Tibial nerve (tissue), 4 donors: ENCODE data around the gene RHOJ. TPM values are rescaled to one million over a fixed set of nuclear protein-coding genes. Genes with fewer than 3 reads are reported as not detected.

ENCODE experiments used
- DNase-seq, 2 donors: peaks; one replicate each; pipeline ENCODE4 v3.0.0-alpha.2; 2019; ENCODE audit warnings: low spot score in 2 of 2
- H3K27ac ChIP-seq, 4 donors: fragments of 200-600 bp; sonication (generic) in 3 of 4; one replicate each; pipeline ENCODE4 v1.5.1; 2017 to 2019; ENCODE audit warnings: mild to moderate bottlenecking in 1 of 4
- H3K27me3 ChIP-seq, 2 donors: fragments of 200-600 bp; sonication (generic) in 1 of 2; one replicate each; pipeline versions ENCODE4 v1.5.1 to v1.6.0; 2017 to 2019
- H3K36me3 ChIP-seq, 3 donors: fragments of 200-600 bp; sonication (generic); one replicate each; pipeline ENCODE4 v1.5.1; 2018 to 2019
- H3K4me1 ChIP-seq, 4 donors: fragments of 200-600 bp; sonication (generic) in 3 of 4; one replicate each; pipeline ENCODE4 v1.5.1; 2017 to 2019
- H3K4me3 ChIP-seq, 4 donors: fragments of 200-600 bp; sonication (generic) in 3 of 4; one replicate each; pipeline ENCODE4 v1.5.1; 2017 to 2019; ENCODE audit warnings: mild to moderate bottlenecking in 1 of 4, moderate library complexity in 1 of 4
- H3K9me3 ChIP-seq, 4 donors: fragments of 200-600 bp; sonication (generic) in 3 of 4; one replicate each; pipeline ENCODE4 v1.5.1; 2017 to 2019
- CTCF ChIP-seq, 5 experiments: fragments of 200-600 bp in 3 of 5; fragments of 450-650 bp in 2 of 5; sonication (generic) in 3 of 5; IDR thresholded peaks; one replicate each; pipeline ENCODE4 v1.5.1; 2016 to 2019; ENCODE audit warnings: antibody characterized with exemption in 5 of 5, mild to moderate bottlenecking in 3 of 5, moderate library complexity in 2 of 5
- EP300 ChIP-seq, 2 donors: sonication (generic); formaldehyde crosslinking; IDR thresholded peaks; one replicate each; pipeline ENCODE4 v1.6.1; 2017; ENCODE audit warnings: antibody characterized with exemption in 2 of 2, mild to moderate bottlenecking in 1 of 2
- POLR2A ChIP-seq, 2 donors: fragments of 450-650 bp; IDR thresholded peaks; one replicate each; pipeline ENCODE4 v1.6.1; 2017; ENCODE audit warnings: antibody characterized with exemption in 2 of 2, mild to moderate bottlenecking in 2 of 2, moderate library complexity in 2 of 2
- whole genome bisulfite sequencing, 2 donors: methylation state at CpG; one replicate each; pipeline ENCODE4 v1.1.5; 2018; 5-methylcytosine and 5-hydroxymethylcytosine counted together
- total RNA-seq, 4 donors: library from RNA; depleted of rRNA; stranded (reverse); fragments of >200 nt; gene quantifications; one replicate each; pipeline ENCODE4 v1.1.0, GENCODE V29; 2016

The RHOJ gene
- total RNA-seq, 4 donors from 2014 or later = 10.0 to 20.7 (median 11.6) TPM

- no peak for TF ChIP-seq CTCF (IDR thresholded peaks at IDR 0.05)
- no peak for TF ChIP-seq POLR2A (IDR thresholded peaks at IDR 0.05)
- no peak for TF ChIP-seq EP300 (IDR thresholded peaks at IDR 0.05)
- Histone ChIP-seq H3K36me3 (no peaks in the 10 kb centered on the region), H3K4me1 (no peaks in the 10 kb centered on the region), H3K9me3 (no peaks in the 10 kb centered on the region), H3K27ac (no peak overlapping the region), H3K4me3 (no peak overlapping the region), H3K27me3 (no peaks in the 10 kb centered on the region)
- no peak for DNase-seq
- 96 to 97% methylated on average over 2 of the region's 2 CpGs for WGBS, 2 donors
These were observed 11.0 kb upstream of the RHOJ start for GRCh38 chr14:63193236-63193635.

- TF ChIP-seq POLR2A (IDR thresholded peaks at IDR 0.05) (no peak), EP300 (IDR thresholded peaks at IDR 0.05) (no peak), CTCF (IDR thresholded peaks at IDR 0.05) (no peak)
- 77 to 79% methylated on average over 5 of the region's 5 CpGs for WGBS, 2 donors
- Histone ChIP-seq H3K4me3 (no peak overlapping the region), H3K27me3 (no peaks in the 10 kb centered on the region), H3K27ac (no peak overlapping the region), H3K9me3 (no peaks in the 10 kb centered on the region), H3K4me1 (peaks cover 0 to 9% (median 3%) of the 10 kb centered on the region in 4 donors), H3K36me3 (no peaks in the 10 kb centered on the region)
- DNase-seq = no peak
These were observed 4.1 kb upstream of the RHOJ start for GRCh38 chr14:63200035-63200740.

- no peak for DNase-seq
- Histone ChIP-seq H3K36me3 (no peaks in the 10 kb centered on the region), H3K27ac (no peak overlapping the region), H3K9me3 (no peaks in the 10 kb centered on the region), H3K4me1 (peaks cover 0 to 12% (median 3%) of the 10 kb centered on the region in 4 donors), H3K27me3 (no peaks in the 10 kb centered on the region), H3K4me3 (no peak overlapping the region)
- TF ChIP-seq EP300 (IDR thresholded peaks at IDR 0.05) (no peak), CTCF (IDR thresholded peaks at IDR 0.05) (no peak), POLR2A (IDR thresholded peaks at IDR 0.05) (no peak)
These were observed 3.5 kb upstream of the RHOJ start for GRCh38 chr14:63200767-63201166.

- TF ChIP-seq POLR2A (IDR thresholded peaks at IDR 0.05) = no peak
- TF ChIP-seq CTCF (IDR thresholded peaks at IDR 0.05) = no peak
- TF ChIP-seq EP300 (IDR thresholded peaks at IDR 0.05) = no peak
- Histone ChIP-seq H3K4me3 (no peak overlapping the region), H3K36me3 (no peaks in the 10 kb centered on the region), H3K27me3 (no peaks in the 10 kb centered on the region), H3K27ac (peak overlapping the region in 2 of 4 donors; percentile 94 to 96), H3K9me3 (no peaks in the 10 kb centered on the region), H3K4me1 (peaks cover 0 to 33% (median 3%) of the 10 kb centered on the region in 4 donors)
- no peak for DNase-seq
- 94 to 96% methylated on average over 2 of the region's 2 CpGs for WGBS, 2 donors
These were observed 1.2 kb upstream of the RHOJ start for GRCh38 chr14:63203015-63203414.

GRCh38 chr14:63203618-63204406 is 431 bp upstream of the RHOJ start:
- Histone ChIP-seq H3K9me3 (no peaks in the 10 kb centered on the region), H3K36me3 (no peaks in the 10 kb centered on the region), H3K27me3 (no peaks in the 10 kb centered on the region), H3K4me1 (peaks cover 0 to 33% (median 3%) of the 10 kb centered on the region in 4 donors), H3K4me3 (peak overlapping the region; percentile 36 to 54 (median 50)), H3K27ac (peak overlapping the region; percentile 71 to 96 (median 83))
- peak in 1 of 2 donors; percentile 92 for TF ChIP-seq EP300 (IDR thresholded peaks at IDR 0.05)
- TF ChIP-seq CTCF (IDR thresholded peaks at IDR 0.05) = peak in 4 of 5 experiments; percentile 8 to 59 (median 28)
- peak in 1 of 2 donors; percentile 50 for TF ChIP-seq POLR2A (IDR thresholded peaks at IDR 0.05)
- peak; percentile 67 to 88 for DNase-seq
- WGBS, 2 donors = 5 to 7% methylated on average over 11 of the region's 11 CpGs
